ENCODE data around the gene ID3. TPM values are rescaled to one million over a fixed set of nuclear protein-coding genes. Genes with fewer than 3 reads are reported as not detected.

The ID3 gene
- total and polyA plus RNA-seq, 9 of the 15 experiments (the other 6 are each of a cell fraction or from before 2014, with no cell fraction given), result 6.8 to 59.8 (median 23.5) TPM

- TF ChIP-seq RREB1 (CRISPR knock-in tag; IDR thresholded peaks at IDR 0.05) (peak; percentile 38; the same call in 1 of the 2 replicates), EHMT2 (IDR thresholded peaks at IDR 0.05) (peak; percentile 79; the same call in 1 of the 2 replicates), ZEB2 (IDR thresholded peaks at IDR 0.05) (no peak), TOE1 (IDR thresholded peaks at IDR 0.05; ENCODE audit: borderline replicate concordance) (0 out of 2 replicates have a peak, but pooled peaks have one; percentile 29), TOE1 (CRISPR knock-in tag; IDR thresholded peaks at IDR 0.05; ENCODE audit: borderline replicate concordance, low read depth) (no peak), ELF1 (tag; IDR thresholded peaks at IDR 0.05) (peak; percentile 33; the same call in 1 of the 2 replicates), MITF (IDR thresholded peaks at IDR 0.05) (no peak), BCLAF1 (IDR thresholded peaks at IDR 0.05; ENCODE audit: borderline replicate concordance in 1 of 2, control insufficient read depth in 1 of 2, low read depth in 2 of 2, low read length in 1 of 2) (no peak), LCOR (CRISPR knock-in tag; IDR thresholded peaks at IDR 0.05) (0 out of 2 replicates have a peak, but pooled peaks have one; percentile 38), VEZF1 (CRISPR knock-in tag; IDR thresholded peaks at IDR 0.05) (peak; percentile 43; the same call in 1 of the 2 replicates), SP2 (IDR thresholded peaks at IDR 0.05; ENCODE audit: extremely low read depth, low read depth, low read length, poor library complexity, severe bottlenecking) (no peak), PRMT5 (CRISPR knock-in tag; IDR thresholded peaks at IDR 0.05) (no peak), FOSL1 (tag; conservative IDR thresholded peaks at IDR 0.05) (peak; percentile 79)
These were observed 37.4 kb upstream of the ID3 start (continued) for GRCh38 chr1:23596382-23597358.
